HG02571 (cell line): ENCODE data around the gene GBP4.
"Not testable (repeated sequence)": the region's sequence is repeated elsewhere in the genome, so short reads cannot be mapped to it uniquely, and the experiment has no call there.

ENCODE experiments used
- ATAC-seq: cut with Tn5 transposase; IDR thresholded peaks from one replicate; pipeline ENCODE4 v1.9.1; 2021; ENCODE audit warnings: mild to moderate bottlenecking, moderate library complexity; ENCODE audit not compliant: unreplicated experiment

The GBP4 gene, protein sequence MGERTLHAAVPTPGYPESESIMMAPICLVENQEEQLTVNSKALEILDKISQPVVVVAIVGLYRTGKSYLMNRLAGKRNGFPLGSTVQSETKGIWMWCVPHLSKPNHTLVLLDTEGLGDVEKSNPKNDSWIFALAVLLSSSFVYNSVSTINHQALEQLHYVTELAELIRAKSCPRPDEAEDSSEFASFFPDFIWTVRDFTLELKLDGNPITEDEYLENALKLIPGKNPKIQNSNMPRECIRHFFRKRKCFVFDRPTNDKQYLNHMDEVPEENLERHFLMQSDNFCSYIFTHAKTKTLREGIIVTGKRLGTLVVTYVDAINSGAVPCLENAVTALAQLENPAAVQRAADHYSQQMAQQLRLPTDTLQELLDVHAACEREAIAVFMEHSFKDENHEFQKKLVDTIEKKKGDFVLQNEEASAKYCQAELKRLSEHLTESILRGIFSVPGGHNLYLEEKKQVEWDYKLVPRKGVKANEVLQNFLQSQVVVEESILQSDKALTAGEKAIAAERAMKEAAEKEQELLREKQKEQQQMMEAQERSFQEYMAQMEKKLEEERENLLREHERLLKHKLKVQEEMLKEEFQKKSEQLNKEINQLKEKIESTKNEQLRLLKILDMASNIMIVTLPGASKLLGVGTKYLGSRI

GRCh38 chr1:89198491-89199072, at the start of gene GBP4:
TSS of gene GBP4 (minus strand) at chr1:89198942. CDS start at chr1:89198834, 108 bp downstream.
- ATAC-seq: peak; percentile 49

DNA sequence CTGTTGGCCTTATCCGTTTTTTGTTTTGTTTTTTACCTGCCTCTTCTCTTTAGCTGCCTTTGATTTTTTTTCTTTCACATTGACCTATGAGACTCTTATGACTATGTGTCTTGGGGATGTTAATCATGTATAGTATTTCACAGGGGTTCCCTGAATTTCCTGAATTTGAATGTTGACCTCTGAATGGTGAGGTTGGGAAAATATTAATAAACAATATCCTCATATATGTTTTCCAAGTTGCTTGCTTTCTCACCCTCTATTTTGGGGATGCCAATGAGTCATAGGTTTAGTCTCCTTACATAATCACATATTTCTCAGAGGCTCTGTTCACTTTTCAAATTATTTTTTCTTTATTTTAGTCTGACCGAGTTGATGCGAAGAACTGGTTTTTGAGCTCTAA, 44.3 kb upstream of the GBP4 start:
- no peak for ATAC-seq

DNA sequence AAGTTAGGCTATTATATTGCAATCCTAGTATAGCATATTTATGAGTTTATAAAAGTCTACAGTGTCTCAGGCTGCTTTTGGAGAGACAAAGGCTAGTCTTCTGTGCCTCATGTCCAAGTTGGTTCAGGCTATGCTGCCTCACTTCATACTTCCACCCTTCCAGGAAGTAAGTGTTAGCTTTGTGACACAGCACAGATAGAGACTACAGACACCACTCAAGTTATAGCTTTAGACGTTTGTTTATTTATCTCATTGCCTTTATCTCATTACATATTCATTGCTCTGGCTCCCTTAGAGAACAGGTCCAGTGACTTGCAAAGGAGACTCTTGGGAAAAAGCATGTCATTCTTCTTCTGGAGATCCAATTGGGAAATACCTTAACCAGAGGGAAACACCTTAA, 22.6 kb upstream of the GBP4 start:
- ATAC-seq: no peak

- not testable (repeated sequence) for ATAC-seq
Measured at GRCh38 chr1:89219851-89220250, 21.1 kb upstream of the GBP4 start.

- not testable (repeated sequence) for ATAC-seq
Measured at GRCh38 chr1:89218941-89219340, 20.2 kb upstream of the GBP4 start.

- ATAC-seq: no peak
Measured at GRCh38 chr1:89213347-89213746, 14.6 kb upstream of the GBP4 start.

GRCh38 chr1:89211035-89211634, 12.4 kb upstream of the GBP4 start:
- no peak for ATAC-seq

- no peak for ATAC-seq
Measured at GRCh38 chr1:89206373-89206772, 7.6 kb upstream of the GBP4 start.

- ATAC-seq: no peak
Measured at GRCh38 chr1:89203166-89203565, 4.4 kb upstream of the GBP4 start.

DNA sequence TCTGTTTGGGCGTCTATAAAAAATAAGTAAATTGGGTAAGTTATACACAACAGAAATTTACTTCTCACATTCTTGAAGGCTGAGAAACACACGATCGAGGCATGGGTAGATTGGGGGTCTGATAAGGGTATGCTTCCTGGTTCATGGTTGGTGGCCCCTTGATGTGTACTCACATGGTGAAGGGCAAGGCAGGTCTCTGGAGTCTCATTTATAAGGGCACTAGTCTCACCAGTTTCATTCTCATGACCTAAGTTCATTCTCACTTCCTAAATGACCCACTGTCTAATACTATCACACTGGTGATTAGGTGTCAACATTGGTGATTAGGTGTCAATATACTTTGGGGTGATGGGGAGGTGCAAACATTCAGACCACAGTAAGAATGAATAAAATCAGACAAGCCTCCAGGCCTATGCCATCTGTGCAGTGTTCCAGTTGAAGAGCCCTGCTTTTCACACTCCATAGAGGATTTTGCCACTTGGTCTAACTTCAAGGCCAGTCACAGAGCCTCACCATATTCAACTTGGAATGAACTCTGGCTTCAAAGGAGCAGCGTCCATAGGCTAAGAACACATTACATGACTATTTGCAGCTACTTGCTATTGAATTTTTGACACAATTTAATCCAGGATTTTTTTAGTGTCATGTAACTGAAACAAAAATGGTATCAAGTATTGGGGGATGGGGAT, 2.5 kb upstream of the GBP4 start:
- ATAC-seq: peak; percentile 81

GRCh38 chr1:89200663-89201062, 1.9 kb upstream of the GBP4 start:
- ATAC-seq: no peak

DNA sequence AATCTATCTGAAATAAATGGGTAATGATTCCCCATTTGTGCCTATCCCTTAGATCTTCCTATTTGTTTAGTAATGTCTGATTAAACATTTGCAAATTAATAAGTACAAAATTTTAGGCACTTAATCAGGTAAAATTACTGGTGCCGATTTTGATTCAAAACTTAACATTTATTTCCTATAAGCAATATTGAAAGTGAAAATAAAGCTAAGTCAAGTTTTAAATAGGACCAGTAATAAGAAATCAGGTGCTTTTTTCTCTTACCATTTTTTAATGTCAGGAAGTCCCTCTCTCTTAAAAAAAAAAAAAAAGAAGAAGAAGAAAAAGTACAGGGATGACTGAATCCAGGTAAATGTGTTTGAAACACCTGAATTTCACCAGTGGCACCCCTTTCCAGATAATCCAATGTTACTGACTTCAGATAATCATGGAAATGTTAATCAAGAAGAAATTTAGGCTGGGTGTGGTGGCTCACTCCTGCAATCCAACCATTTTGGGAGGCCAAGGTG, 836 bp upstream of the GBP4 start:
- ATAC-seq: no peak

- no peak for ATAC-seq
Measured at GRCh38 chr1:89198081-89198480, 661 bp downstream of the GBP4 start.

- no peak for ATAC-seq
Measured at GRCh38 chr1:89195476-89195875, 3.3 kb downstream of the GBP4 start.

GRCh38 chr1:89191314-89191713, 7.4 kb downstream of the GBP4 start:
- ATAC-seq: no peak

- no peak for ATAC-seq
Measured at GRCh38 chr1:89190017-89190416, 8.7 kb downstream of the GBP4 start.

DNA sequence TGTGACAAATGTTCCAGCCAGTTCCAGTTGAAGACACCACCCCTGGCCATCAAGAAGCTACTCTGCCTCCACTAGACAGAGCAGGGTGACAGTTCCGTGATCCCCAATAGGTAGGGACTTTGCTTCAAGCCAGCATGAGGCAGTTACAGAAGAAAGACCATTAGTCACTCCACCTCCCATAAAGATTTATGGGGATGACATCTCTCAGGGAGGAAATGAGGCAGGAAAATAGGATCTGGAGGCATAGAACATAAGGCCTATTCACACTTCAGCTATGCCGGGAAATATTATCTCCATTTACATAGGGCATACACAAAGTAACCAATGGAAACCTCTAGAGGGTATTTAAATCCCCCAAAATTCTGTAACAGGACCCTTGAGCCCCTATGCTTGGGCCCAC, 19.4 kb downstream of the GBP4 start:
- ATAC-seq: no peak

GRCh38 chr1:89176971-89177370, 21.8 kb downstream of the GBP4 start:
- ATAC-seq: no peak

GRCh38 chr1:89175601-89176256, 23.0 kb downstream of the GBP4 start, which contains the start of gene GBP7:
TSS of gene GBP7 (minus strand) at chr1:89176003. CDS start at chr1:89171935, 4,068 bp downstream.
- ATAC-seq: no peak

DNA sequence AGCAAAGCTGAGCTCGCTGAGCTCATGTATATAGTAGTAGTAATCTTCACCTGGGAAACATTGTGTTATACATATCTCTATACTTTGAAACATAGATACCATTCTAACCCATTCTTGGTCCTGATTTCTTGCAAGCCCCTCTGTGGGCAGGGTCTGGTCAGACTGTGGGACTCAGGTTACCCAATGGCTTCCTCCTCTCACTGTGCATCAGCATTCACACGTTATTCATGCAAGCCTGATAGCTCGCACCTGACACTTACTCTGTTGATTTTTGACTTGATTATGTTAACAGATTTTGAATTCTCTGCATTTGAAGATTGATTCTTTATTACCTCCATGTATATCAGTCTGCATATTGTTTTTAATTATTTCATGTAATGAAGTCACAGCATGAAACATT, 24.3 kb downstream of the GBP4 start:
- ATAC-seq: no peak
